Measurements from ENCODE around the gene PXMP2. TPM values are rescaled to one million over a fixed set of nuclear protein-coding genes. Genes with fewer than 3 reads are reported as not detected.

The PXMP2 gene
- polyA plus RNA-seq, 1 donor (not counting 4 experiments of a cell fraction or from before 2014, with no cell fraction given): 18.0 TPM

DNA sequence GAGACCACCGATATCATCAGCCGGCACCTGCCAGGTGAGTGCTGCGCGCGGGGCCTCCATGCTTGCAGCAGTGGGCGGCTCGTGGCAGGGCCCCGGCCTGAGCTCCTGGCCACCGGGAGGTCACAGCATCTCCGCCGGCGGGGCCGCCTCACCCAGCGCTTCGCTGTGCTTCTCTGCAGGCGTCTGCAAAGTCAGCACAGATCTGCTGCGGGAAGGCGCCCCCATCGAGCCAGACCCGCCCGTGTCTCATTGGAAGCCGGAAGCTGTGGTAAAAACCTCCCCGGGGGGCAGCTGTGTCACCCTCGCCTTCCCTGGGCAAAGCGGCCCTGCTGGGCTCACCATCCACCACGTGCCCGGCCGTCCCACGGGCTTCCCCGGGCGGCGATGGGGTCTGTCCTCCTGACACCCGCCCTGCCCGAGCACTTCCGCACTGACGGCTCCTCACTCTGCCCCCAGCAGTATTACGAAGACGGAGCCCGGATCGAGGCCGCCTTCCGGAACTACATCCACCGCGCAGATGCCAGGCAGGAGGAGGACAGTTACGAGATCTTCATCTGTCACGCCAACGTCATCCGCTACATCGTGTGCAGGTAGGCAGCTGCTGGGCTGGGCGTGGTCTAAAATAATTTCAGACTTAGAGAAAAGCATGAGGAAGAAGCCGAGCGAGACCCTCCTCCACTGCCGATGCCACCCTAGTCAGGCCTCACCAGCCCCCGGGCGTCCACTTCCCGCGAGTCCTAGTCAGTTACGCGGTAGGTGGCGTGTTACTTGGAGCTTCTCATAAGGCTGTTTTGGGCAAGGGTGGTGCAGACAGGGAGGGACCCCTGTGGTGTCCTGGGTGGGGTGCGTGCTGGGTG is 30.4 kb downstream of the PXMP2 start:
- dilution Hi-C loops (cut with MboI; ENCODE audit: extremely low pct_ligation_motif_present, low sequenced_read_pairs): no loop called here
- H3K79me2 ChIP-seq (ENCODE audit: control insufficient read depth, insufficient read depth, low read length): peaks cover 36% of the 10 kb centered on the region
- no peak overlapping the region for H2AFZ ChIP-seq (ENCODE audit: control insufficient read depth, low read length)
- no peaks in the 10 kb centered on the region for H3K9me1 ChIP-seq (ENCODE audit: control insufficient read depth, extremely low read depth, insufficient read depth, low read length)
- H3K27ac ChIP-seq (ENCODE audit: control insufficient read depth, insufficient read depth, low read length): no peak overlapping the region
- H3K9me3 ChIP-seq (ENCODE audit: control insufficient read depth, low read depth, low read length): no peaks in the 10 kb centered on the region
- TF ChIP-seq, protein P1, sequence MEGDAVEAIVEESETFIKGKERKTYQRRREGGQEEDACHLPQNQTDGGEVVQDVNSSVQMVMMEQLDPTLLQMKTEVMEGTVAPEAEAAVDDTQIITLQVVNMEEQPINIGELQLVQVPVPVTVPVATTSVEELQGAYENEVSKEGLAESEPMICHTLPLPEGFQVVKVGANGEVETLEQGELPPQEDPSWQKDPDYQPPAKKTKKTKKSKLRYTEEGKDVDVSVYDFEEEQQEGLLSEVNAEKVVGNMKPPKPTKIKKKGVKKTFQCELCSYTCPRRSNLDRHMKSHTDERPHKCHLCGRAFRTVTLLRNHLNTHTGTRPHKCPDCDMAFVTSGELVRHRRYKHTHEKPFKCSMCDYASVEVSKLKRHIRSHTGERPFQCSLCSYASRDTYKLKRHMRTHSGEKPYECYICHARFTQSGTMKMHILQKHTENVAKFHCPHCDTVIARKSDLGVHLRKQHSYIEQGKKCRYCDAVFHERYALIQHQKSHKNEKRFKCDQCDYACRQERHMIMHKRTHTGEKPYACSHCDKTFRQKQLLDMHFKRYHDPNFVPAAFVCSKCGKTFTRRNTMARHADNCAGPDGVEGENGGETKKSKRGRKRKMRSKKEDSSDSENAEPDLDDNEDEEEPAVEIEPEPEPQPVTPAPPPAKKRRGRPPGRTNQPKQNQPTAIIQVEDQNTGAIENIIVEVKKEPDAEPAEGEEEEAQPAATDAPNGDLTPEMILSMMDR (optimal IDR thresholded peaks at IDR 0.05 in 1 of 3, IDR thresholded peaks at IDR 0.05 in 1 of 3, conservative IDR thresholded peaks at IDR 0.05 in 1 of 3; ENCODE audit: extremely low read depth in 1 of 3, insufficient read depth in 2 of 3, low read length in 3 of 3): no peak
- TF ChIP-seq EZH2 (IDR thresholded peaks at IDR 0.05; ENCODE audit: low read length): no peak
- H4K20me1 ChIP-seq (ENCODE audit: control insufficient read depth, extremely low read depth, insufficient read depth, low read length): peaks cover 13% of the 10 kb centered on the region
- peaks cover 4% of the 10 kb centered on the region for H3K4me1 ChIP-seq (ENCODE audit: control insufficient read depth, extremely low read depth, insufficient read depth, low read length)
- H3K27me3 ChIP-seq (ENCODE audit: control insufficient read depth, extremely low read depth, insufficient read depth, low read length): no peaks in the 10 kb centered on the region
- H3K36me3 ChIP-seq (ENCODE audit: control insufficient read depth in 2 of 2, extremely low read depth in 1 of 2, insufficient read depth in 2 of 2, low read length in 2 of 2): peaks cover 12 to 43% of the 10 kb centered on the region in 2 experiments
- H3K4me2 ChIP-seq (ENCODE audit: control insufficient read depth, extremely low read depth, insufficient read depth, low read depth, low read length): no peak overlapping the region
- H3K9ac ChIP-seq (ENCODE audit: control insufficient read depth, extremely low read depth, insufficient read depth, low read length): no peak overlapping the region
- DNase-seq (ENCODE audit: low read depth, low spot score): no peak
- H3K4me3 ChIP-seq (ENCODE audit: control insufficient read depth in 2 of 3, extremely low read depth in 1 of 3, insufficient read depth in 2 of 3, low read depth in 1 of 3, low read length in 3 of 3): no peak overlapping the region
- no peak for FAIRE-seq

DNA sequence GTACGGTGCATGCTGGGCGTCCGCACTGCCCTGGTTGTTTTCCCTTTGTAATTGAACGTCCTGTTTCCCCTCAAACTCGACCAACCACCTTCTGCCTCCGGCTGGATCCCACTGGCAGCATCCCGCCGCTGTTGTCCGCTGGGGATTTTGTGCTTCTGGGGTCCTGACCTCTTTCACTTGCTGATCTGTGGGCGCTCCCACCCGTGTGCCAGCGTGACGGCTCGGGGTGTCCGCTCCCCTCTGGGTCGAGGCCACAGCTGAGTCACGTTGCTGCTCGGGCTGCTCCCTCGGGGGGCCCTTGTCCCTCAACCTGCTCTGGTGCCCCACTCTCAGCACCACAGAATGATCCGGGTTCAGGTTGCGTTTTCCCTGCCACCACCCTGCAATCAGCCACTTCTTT is 31.3 kb downstream of the PXMP2 start:
- Histone ChIP-seq H2AFZ (ENCODE audit: control insufficient read depth, low read length) (no peak overlapping the region), H3K4me1 (ENCODE audit: control insufficient read depth, extremely low read depth, insufficient read depth, low read length) (no peaks in the 10 kb centered on the region), H3K9ac (ENCODE audit: control insufficient read depth, extremely low read depth, insufficient read depth, low read length) (no peak overlapping the region), H3K27ac (ENCODE audit: control insufficient read depth, insufficient read depth, low read length) (no peak overlapping the region), H4K20me1 (ENCODE audit: control insufficient read depth, extremely low read depth, insufficient read depth, low read length) (peaks cover 11% of the 10 kb centered on the region), H3K4me2 (ENCODE audit: control insufficient read depth, extremely low read depth, insufficient read depth, low read depth, low read length) (no peak overlapping the region), H3K9me3 (ENCODE audit: control insufficient read depth, low read depth, low read length) (no peaks in the 10 kb centered on the region), H3K9me1 (ENCODE audit: control insufficient read depth, extremely low read depth, insufficient read depth, low read length) (no peaks in the 10 kb centered on the region), H3K79me2 (ENCODE audit: control insufficient read depth, insufficient read depth, low read length) (peaks cover 37% of the 10 kb centered on the region), H3K4me3 (ENCODE audit: control insufficient read depth in 2 of 3, extremely low read depth in 1 of 3, insufficient read depth in 2 of 3, low read depth in 1 of 3, low read length in 3 of 3) (no peak overlapping the region), H3K27me3 (ENCODE audit: control insufficient read depth, extremely low read depth, insufficient read depth, low read length) (no peaks in the 10 kb centered on the region), H3K36me3 (ENCODE audit: control insufficient read depth in 2 of 2, extremely low read depth in 1 of 2, insufficient read depth in 2 of 2, low read length in 2 of 2) (peaks cover 19 to 49% of the 10 kb centered on the region in 2 experiments)
- dilution Hi-C loops (cut with MboI; ENCODE audit: extremely low pct_ligation_motif_present, low sequenced_read_pairs): no loop called here
- no peak for DNase-seq (ENCODE audit: low read depth, low spot score)
- no peak for FAIRE-seq
- TF ChIP-seq, protein P1 (optimal IDR thresholded peaks at IDR 0.05 in 1 of 3, IDR thresholded peaks at IDR 0.05 in 1 of 3, conservative IDR thresholded peaks at IDR 0.05 in 1 of 3; ENCODE audit: extremely low read depth in 1 of 3, insufficient read depth in 2 of 3, low read length in 3 of 3): no peak
- no peak for TF ChIP-seq EZH2 (IDR thresholded peaks at IDR 0.05; ENCODE audit: low read length)
